Measurements from ENCODE around the gene RGS12. TPM values are rescaled to one million over a fixed set of nuclear protein-coding genes. Genes with fewer than 3 reads are reported as not detected.

RGS12 gene
- total RNA-seq, 4 donors from 2014 or later: 11.3 to 27.6 (median 14.6) TPM

GRCh38 chr4:3336382-3337356, 43.8 kb downstream of the RGS12 start:
- ATAC-seq (ENCODE audit: low FRiP score): no peak
- no peak for TF ChIP-seq CTCF (IDR thresholded peaks at IDR 0.05)
- DNase-seq (ENCODE audit: low spot score): no peak

GRCh38 chr4:3337357-3337732, 44.5 kb downstream of the RGS12 start:
- DNase-seq (ENCODE audit: low spot score): no peak
- no peak for TF ChIP-seq CTCF (IDR thresholded peaks at IDR 0.05)
- ATAC-seq (ENCODE audit: low FRiP score): no peak

- no peak for ATAC-seq (ENCODE audit: low FRiP score)
- TF ChIP-seq CTCF (IDR thresholded peaks at IDR 0.05): no peak
- DNase-seq (ENCODE audit: low spot score): no peak
Observed at GRCh38 chr4:3337811-3338210, 45.0 kb downstream of the RGS12 start.

GRCh38 chr4:3338321-3338838, 45.6 kb downstream of the RGS12 start:
- no peak for DNase-seq (ENCODE audit: low spot score)
- no peak for TF ChIP-seq CTCF (IDR thresholded peaks at IDR 0.05)
- no peak for ATAC-seq (ENCODE audit: low FRiP score)

- no peak for TF ChIP-seq CTCF (IDR thresholded peaks at IDR 0.05)
- DNase-seq (ENCODE audit: low spot score): no peak
Observed at GRCh38 chr4:3338976-3339531, 46.2 kb downstream of the RGS12 start.

GRCh38 chr4:3339577-3339976, 46.8 kb downstream of the RGS12 start:
- ATAC-seq (ENCODE audit: low FRiP score): no peak
- no peak for DNase-seq (ENCODE audit: low spot score)
- TF ChIP-seq CTCF (IDR thresholded peaks at IDR 0.05): no peak

More at GRCh38 chr4:3338976-3339531, 46.2 kb downstream of the RGS12 start:
- ATAC-seq (ENCODE audit: low FRiP score): no peak
